CD14-positive monocyte (primary cell): Measurements from ENCODE around the gene OLR1. TPM values are rescaled to one million over a fixed set of nuclear protein-coding genes. Genes with fewer than 3 reads are reported as not detected.

Source experiments
- DNase-seq, 3 donors: peaks; one replicate each; pipeline ENCODE4 v3.0.0-alpha.2; 2011 to 2022
- H2AFZ ChIP-seq: 2 replicates; pipeline ENCODE4 v1.6.0; 2012; ENCODE audit warnings: mild to moderate bottlenecking, low read depth, low read length, inconsistent platforms; ENCODE audit not compliant: insufficient read depth, poor library complexity, severe bottlenecking
- H3K27ac ChIP-seq, 2 donors: 1 replicate in 1 of 2; 2 replicates in 1 of 2; pipeline ENCODE4 v1.5.1; 2012 to 2013; ENCODE audit warnings: low read length in 2 of 2, control low read depth in 1 of 2, inconsistent platforms in 1 of 2, low read depth in 1 of 2, mild to moderate bottlenecking in 1 of 2
- H3K27me3 ChIP-seq, 2 donors: one replicate each; pipeline versions ENCODE4 v1.6.0 to v1.6.1; 2011 to 2013; ENCODE audit warnings: low read length in 2 of 2; ENCODE audit not compliant: control insufficient read depth in 2 of 2, insufficient read depth in 2 of 2
- H3K36me3 ChIP-seq, 2 donors: replicated peaks in 1 of 2; 1 replicate in 1 of 2; 2 replicates in 1 of 2; pipeline versions ENCODE4 v1.5.1 to v1.6.1; 2012 to 2013; ENCODE audit warnings: low read length in 2 of 2, control low read depth in 1 of 2, inconsistent platforms in 1 of 2, mild to moderate bottlenecking in 1 of 2; ENCODE audit not compliant: insufficient read depth in 2 of 2, control insufficient read depth in 1 of 2
- H3K4me1 ChIP-seq, 2 donors: 1 replicate in 1 of 2; 2 replicates in 1 of 2; pipeline versions ENCODE4 v1.5.1 to v1.6.1; 2012 to 2013; ENCODE audit warnings: low read length in 2 of 2, control low read depth in 1 of 2, inconsistent platforms in 1 of 2, mild to moderate bottlenecking in 1 of 2, moderate library complexity in 1 of 2; ENCODE audit not compliant: insufficient read depth in 2 of 2, control insufficient read depth in 1 of 2
- H3K4me2 ChIP-seq: replicated peaks from 2 replicates; pipeline ENCODE3; 2012; ENCODE audit warnings: low read length, moderate library complexity, mild to moderate bottlenecking; ENCODE audit not compliant: poor library complexity, severe bottlenecking; ENCODE audit errors: extremely low read depth
- H3K4me3 ChIP-seq, 3 experiments: fragments of 200-600 bp in 1 of 3; sonication (generic) in 1 of 3; replicated peaks in 1 of 3; 1 replicate in 2 of 3; 2 replicates in 1 of 3; pipeline ENCODE4 v1.5.1; 2011 to 2013; ENCODE audit warnings: low read length in 3 of 3, mild to moderate bottlenecking in 3 of 3, control low read depth in 2 of 3, low read depth in 2 of 3, inconsistent platforms in 1 of 3, moderate library complexity in 1 of 3
- H3K79me2 ChIP-seq: 2 replicates; pipeline ENCODE4 v1.6.0; 2012; ENCODE audit warnings: mild to moderate bottlenecking, control low read depth, inconsistent platforms, low read length, moderate library complexity; ENCODE audit not compliant: insufficient read depth
- H3K9ac ChIP-seq: 2 replicates; pipeline ENCODE4 v1.6.0; 2017; ENCODE audit warnings: low read length, mild to moderate bottlenecking; ENCODE audit not compliant: insufficient read depth, poor library complexity, severe bottlenecking
- H3K9me3 ChIP-seq, 2 donors: replicated peaks in 1 of 2; 1 replicate in 1 of 2; 2 replicates in 1 of 2; pipeline versions ENCODE4 v1.5.1 to v1.6.1; 2012 to 2013; ENCODE audit warnings: low read length in 2 of 2, control low read depth in 1 of 2; ENCODE audit not compliant: control insufficient read depth in 1 of 2, insufficient read depth in 1 of 2
- H4K20me1 ChIP-seq: 2 replicates; pipeline ENCODE4 v1.6.0; 2012; ENCODE audit warnings: mild to moderate bottlenecking, low read length, control low read depth, moderate library complexity; ENCODE audit not compliant: insufficient read depth
- H3K27ac Mint-ChIP-seq, 7 donors: one replicate each; pipeline ENCODE4 v1.8.0; 2020; ENCODE audit warnings: mild to moderate bottlenecking in 7 of 7, mixed read lengths in 7 of 7, moderate library complexity in 6 of 7, inconsistent platforms in 2 of 7
- H3K27me3 Mint-ChIP-seq, 3 donors: one replicate each; pipeline ENCODE4 v1.8.0; 2021 to 2022; ENCODE audit warnings: low read depth in 3 of 3, mild to moderate bottlenecking in 3 of 3, mixed read lengths in 3 of 3, moderate library complexity in 3 of 3, inconsistent platforms in 1 of 3
- H3K36me3 Mint-ChIP-seq, 2 donors: one replicate each; pipeline ENCODE4 v1.8.0; 2020; ENCODE audit warnings: mixed read lengths in 2 of 2, inconsistent platforms in 1 of 2, mild to moderate bottlenecking in 1 of 2
- H3K4me1 Mint-ChIP-seq: one replicate; pipeline ENCODE4 v1.8.0; 2020; ENCODE audit warnings: mild to moderate bottlenecking, mixed read lengths
- H3K4me3 Mint-ChIP-seq, 2 donors: one replicate each; pipeline ENCODE4 v1.8.0; 2020; ENCODE audit warnings: mild to moderate bottlenecking in 2 of 2, mixed read lengths in 2 of 2, moderate library complexity in 1 of 2
- H3K9me3 Mint-ChIP-seq, 7 donors: one replicate each; pipeline ENCODE4 v1.8.0; 2020 to 2022; ENCODE audit warnings: mixed read lengths in 7 of 7, mild to moderate bottlenecking in 6 of 7, moderate library complexity in 6 of 7, inconsistent platforms in 2 of 7
- WGBS: methylation state at CpG from one replicate; pipeline ENCODE4 v1.1.5; 2013; ENCODE audit warnings: missing lambda C conversion rate; ENCODE audit not compliant: insufficient coverage; 5-methylcytosine and 5-hydroxymethylcytosine counted together
- intact Hi-C, 2 donors: fragments of 100-400 bp; cut with micrococcal nuclease; formaldehyde crosslinking; loops; one replicate each; pipeline versions ENCODE4 v1.15.0 to v1.15.1; 2023
- polyA plus RNA-seq, 3 donors: library from polyadenylated mRNA; depleted of rRNA in 1 of 3; unstranded in 2 of 3; stranded (reverse) in 1 of 3; fragments of 300-500 nt in 2 of 3; fragments of >200 nt in 1 of 3; fragmentation: Illumina TruSeq in 2 of 3; gene quantifications; 1 replicate in 2 of 3; 2 replicates in 1 of 3; pipeline ENCODE4 v1.2.3, GENCODE V29; 2012 to 2021
- TF ChIP-seq, protein P1 (sequence below): fragments of 200-600 bp; IDR thresholded peaks from one replicate; pipeline ENCODE4 v1.8.0; 2022; ENCODE audit warnings: antibody characterized with exemption, mild to moderate bottlenecking

The OLR1 gene
- polyA plus RNA-seq, 3 donors: 0.88 to 12.9 (median 0.99) TPM

GRCh38 chr12:10212739-10213131, 40.8 kb upstream of the OLR1 start, which contains the start of gene GABARAPL1:
GABARAPL1 (plus strand) TSS chr12:10212877; CDS start chr12:10213130, 253 bp downstream.
- intact Hi-C loops: loop anchor here in 1 of 2 donors (10.0 kb wide), 3 partner anchors 58 to 348 kb away; partner anchors contain the start of gene CLEC2B
- Mint-ChIP-seq H3K9me3 (peaks cover 0 to 2% (median 0%) of the 10 kb centered on the region in 7 donors), H3K4me1 (peaks cover 17% of the 10 kb centered on the region), H3K27ac (peak within 1 kb of the TSS; percentile 99 to 100 (median 99)), H3K4me3 (peak within 1 kb of the TSS; percentile 96 to 99), H3K27me3 (peaks cover 1 to 6% (median 3%) of the 10 kb centered on the region in 3 donors), H3K36me3 (peaks cover 22 to 23% of the 10 kb centered on the region in 2 donors)
- Histone ChIP-seq H3K4me2 (peak within 1 kb of the TSS; percentile 84), H3K27me3 (no peaks in the 10 kb centered on the region), H3K4me3 (peak within 1 kb of the TSS; percentile 88 to 95 (median 94)), H3K27ac (peak within 1 kb of the TSS; percentile 99 to 100), H3K9me3 (no peaks in the 10 kb centered on the region), H3K4me1 (peaks cover 18 to 25% of the 10 kb centered on the region in 2 donors), H3K79me2 (peaks cover 3% of the 10 kb centered on the region), H3K9ac (peak within 1 kb of the TSS; percentile 99), H3K36me3 (peaks cover under 1 to 5% of the 10 kb centered on the region in 2 donors), H4K20me1 (peaks cover 32% of the 10 kb centered on the region), H2AFZ (no peak within 1 kb of the TSS)
- peak; percentile 88 to 92 (median 89) for DNase-seq
- TF ChIP-seq, protein P1, sequence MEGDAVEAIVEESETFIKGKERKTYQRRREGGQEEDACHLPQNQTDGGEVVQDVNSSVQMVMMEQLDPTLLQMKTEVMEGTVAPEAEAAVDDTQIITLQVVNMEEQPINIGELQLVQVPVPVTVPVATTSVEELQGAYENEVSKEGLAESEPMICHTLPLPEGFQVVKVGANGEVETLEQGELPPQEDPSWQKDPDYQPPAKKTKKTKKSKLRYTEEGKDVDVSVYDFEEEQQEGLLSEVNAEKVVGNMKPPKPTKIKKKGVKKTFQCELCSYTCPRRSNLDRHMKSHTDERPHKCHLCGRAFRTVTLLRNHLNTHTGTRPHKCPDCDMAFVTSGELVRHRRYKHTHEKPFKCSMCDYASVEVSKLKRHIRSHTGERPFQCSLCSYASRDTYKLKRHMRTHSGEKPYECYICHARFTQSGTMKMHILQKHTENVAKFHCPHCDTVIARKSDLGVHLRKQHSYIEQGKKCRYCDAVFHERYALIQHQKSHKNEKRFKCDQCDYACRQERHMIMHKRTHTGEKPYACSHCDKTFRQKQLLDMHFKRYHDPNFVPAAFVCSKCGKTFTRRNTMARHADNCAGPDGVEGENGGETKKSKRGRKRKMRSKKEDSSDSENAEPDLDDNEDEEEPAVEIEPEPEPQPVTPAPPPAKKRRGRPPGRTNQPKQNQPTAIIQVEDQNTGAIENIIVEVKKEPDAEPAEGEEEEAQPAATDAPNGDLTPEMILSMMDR: no peak
- WGBS: under 1% methylated on average over 34 of the region's 35 CpGs

DNA sequence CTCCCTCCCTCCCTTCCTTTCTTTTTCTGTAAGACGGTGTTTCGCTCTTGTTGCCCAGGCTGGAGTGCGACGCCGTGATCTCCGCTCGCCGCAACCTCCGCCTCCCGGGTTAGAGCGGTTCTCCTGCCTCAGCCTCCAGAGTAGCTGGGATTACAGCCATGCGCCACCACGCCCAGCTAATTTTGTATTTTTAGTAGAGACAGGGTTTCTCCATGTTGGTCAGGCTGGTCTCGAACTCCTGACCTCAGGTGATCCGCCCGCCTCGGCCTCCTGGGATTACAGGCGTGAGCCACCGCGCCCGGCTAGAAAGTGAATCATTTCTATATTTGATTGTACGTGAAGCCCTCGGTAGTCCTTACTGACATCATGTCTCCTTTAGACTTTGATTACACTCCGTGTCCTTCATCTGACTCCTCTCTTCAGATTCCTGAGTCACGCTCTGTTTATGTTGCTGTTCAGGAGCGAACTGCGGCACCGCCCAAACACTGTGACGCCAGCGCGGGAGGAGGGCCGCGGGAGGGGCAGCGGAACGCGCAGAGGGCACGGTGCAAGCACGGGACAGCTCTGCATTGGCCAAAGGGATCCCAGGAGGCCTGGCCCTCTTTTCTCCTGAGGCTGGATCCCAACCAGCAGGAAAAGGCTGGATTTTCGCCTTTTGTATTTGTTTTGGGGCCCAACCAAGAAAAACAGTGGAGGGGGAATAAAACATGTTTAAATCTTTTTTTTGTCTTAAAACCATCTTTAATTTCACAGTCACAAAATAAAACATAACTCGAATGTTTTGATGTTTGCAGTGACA, 40.2 kb upstream of the OLR1 start:
- H3K4me3 ChIP-seq: peak overlapping the region; percentile 88 to 95 (median 94)
- H3K27ac ChIP-seq: peak overlapping the region; percentile 99 to 100
- peaks cover 17% of the 10 kb centered on the region for H3K4me1 Mint-ChIP-seq
- peaks cover 1 to 6% (median 3%) of the 10 kb centered on the region in 3 donors for H3K27me3 Mint-ChIP-seq
- H3K4me1 ChIP-seq: peaks cover 18 to 25% of the 10 kb centered on the region in 2 donors
- DNase-seq: peak; percentile 98 to 99 (median 99)
- H3K27ac Mint-ChIP-seq: peak overlapping the region; percentile 99 to 100 (median 99)
- no peaks in the 10 kb centered on the region for H3K27me3 ChIP-seq
- peaks cover 3% of the 10 kb centered on the region for H3K79me2 ChIP-seq
- no peak overlapping the region for H2AFZ ChIP-seq
- peaks cover 28% of the 10 kb centered on the region for H4K20me1 ChIP-seq
- no peaks in the 10 kb centered on the region for H3K9me3 ChIP-seq
- H3K4me2 ChIP-seq: peak overlapping the region; percentile 84
- H3K36me3 ChIP-seq: no peaks in the 10 kb centered on the region
- H3K36me3 Mint-ChIP-seq: peaks cover 22% of the 10 kb centered on the region in 2 donors
- TF ChIP-seq, protein P1: no peak
- 31% methylated on average over 30 of the region's 40 CpGs for WGBS
- intact Hi-C loops: loop anchor here in 1 of 2 donors (10.0 kb wide), 3 partner anchors 57 to 347 kb away; partner anchors contain the start of gene CLEC2B
- H3K4me3 Mint-ChIP-seq: peak overlapping the region; percentile 96 to 99
- H3K9ac ChIP-seq: peak overlapping the region; percentile 99
- H3K9me3 Mint-ChIP-seq: peaks cover 0 to 2% (median 0%) of the 10 kb centered on the region in 7 donors
